Measurements from ENCODE around the gene PTN.
"Not testable (repeated sequence)": the region's sequence is repeated elsewhere in the genome, so short reads cannot be mapped to it uniquely, and the experiment has no call there.

PTN gene

GRCh38 chr7:137316648-137317353 is 26.7 kb downstream of the PTN start:
- DNase-seq = no peak

DNA sequence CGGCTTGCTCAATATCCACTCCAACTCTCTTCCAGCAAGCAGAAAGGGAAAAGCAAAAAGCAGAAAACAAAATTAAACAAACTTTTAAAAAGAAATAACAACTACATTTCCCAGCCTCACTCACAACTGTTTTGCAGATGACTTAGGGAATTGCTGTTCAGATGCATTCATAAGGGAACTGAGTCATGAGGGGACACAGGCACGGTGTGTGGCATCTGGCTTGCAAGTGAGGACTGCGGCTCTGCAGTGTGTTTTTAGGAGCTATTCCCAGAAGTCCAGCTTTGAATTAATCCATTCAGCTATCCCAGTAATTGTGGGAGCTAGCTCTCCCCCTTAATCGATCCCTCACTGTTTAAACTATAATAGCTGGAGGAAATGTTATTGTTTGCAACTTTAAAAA is 30.3 kb downstream of the PTN start:
- no peak for DNase-seq

- DNase-seq = no peak
These were observed 36.8 kb downstream of the PTN start for GRCh38 chr7:137306748-137307147.

DNA sequence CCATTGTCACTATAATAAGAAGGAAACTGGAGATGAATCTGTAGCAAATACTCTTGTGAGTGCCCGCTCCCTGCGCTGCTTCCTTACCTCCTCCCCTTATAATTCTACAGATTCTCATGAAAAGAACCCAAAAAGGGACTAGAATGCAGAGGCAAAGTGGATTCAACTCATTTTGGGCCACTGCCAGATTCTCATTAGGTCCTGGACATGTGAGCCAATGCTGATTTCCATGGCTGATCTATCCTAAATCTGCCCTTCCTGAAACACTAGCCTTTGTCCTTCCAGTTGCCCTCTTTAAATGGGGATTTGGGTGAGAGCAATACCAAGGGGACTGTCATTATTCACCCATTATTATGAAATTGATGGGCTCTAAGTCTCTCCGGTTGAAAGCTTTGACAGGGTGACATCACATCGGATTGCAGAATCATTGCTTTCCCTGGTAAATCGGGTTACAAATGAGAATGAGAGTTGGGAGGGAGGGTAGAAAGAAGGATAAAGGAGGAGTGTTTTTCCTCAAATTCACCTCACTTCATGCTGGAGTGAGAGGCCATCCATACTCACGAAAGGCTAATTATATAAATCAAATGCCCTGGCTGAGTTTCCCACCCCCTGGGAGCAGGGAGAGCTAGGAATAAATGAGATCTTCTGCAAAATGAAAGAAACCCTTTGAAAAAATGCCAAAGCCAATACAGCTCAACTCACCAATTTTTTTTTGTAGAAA is 37.5 kb downstream of the PTN start:
- no peak for DNase-seq

- no peak for DNase-seq
These were observed 38.8 kb downstream of the PTN start for GRCh38 chr7:137304624-137305235.

DNA sequence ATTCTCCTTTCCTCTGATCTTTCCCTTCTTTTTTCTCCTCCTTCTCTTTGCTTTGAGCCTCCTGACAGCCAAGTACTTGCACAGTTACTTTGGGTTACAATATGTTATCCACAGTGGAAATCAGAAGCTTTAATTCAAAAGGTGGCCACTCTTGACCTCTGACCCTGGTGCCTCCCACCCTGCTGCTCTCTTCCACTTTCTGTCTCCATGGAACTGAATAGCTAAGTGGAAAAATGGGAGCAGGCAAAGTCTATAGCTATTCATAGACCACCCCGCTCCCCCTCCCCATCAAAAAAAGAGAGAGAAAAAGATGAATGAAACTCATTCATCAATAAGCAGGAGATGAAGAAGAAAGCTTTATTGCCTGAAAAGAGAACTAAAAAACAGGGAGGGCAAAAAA is 39.4 kb downstream of the PTN start:
- DNase-seq = no peak

GRCh38 chr7:137302081-137302480 is 41.5 kb downstream of the PTN start:
- no peak for DNase-seq

- DNase-seq = no peak
These were observed 45.1 kb downstream of the PTN start for GRCh38 chr7:137298464-137298794.

- no peak for DNase-seq
These were observed 45.7 kb downstream of the PTN start for GRCh38 chr7:137297551-137298463.

DNA sequence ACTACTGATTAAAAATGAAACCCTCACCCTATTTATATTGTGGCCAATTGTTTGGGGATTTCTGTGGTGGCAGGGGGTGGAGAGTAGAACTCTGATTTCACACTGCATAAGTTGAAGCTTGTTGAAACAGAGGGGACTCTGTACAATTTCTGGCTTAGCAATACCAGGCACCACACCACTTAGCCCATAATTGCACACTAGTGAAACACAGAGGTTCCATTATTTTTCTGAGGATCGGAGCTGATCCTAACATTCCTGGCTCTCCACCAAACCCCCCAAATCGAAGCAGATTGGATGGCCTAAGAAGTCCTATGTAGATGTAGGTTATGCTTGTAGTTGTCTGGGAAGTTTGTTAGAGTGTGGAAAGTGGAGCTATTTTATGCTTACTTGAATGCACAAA is 47.0 kb downstream of the PTN start:
- DNase-seq = no peak

DNA sequence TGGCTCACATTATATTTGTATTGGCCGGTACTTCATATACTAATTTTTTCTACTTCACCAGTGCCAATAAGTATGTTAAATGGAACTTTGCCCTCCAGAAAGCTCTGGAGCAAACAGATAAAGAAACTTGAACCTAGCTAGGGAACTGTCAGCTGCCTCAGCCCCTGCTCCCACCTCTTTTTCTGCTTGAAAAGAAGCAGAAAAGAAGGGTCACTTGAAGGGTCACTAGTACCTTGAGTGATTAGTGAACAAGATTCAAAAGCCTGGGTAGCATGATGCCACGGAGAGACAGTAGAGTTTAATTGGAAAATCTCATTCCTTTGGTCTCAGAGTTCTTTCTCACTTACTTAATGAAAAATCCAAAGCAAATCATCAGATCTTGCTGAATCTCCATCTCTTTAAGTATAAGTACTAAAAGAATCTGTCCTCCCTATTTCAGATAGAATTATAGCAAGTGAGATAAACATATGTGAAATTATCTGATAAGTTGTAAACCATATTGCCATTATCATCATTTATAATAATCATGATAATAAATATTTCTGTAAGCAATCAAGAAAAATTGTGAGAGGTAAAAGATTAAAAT is 47.7 kb downstream of the PTN start:
- no peak for DNase-seq

GRCh38 chr7:137289101-137289500 is 54.4 kb downstream of the PTN start:
- no peak for DNase-seq

GRCh38 chr7:137287651-137288258 is 55.8 kb downstream of the PTN start:
- DNase-seq = no peak

- no peak for DNase-seq
These were observed 60.4 kb downstream of the PTN start for GRCh38 chr7:137283153-137283552.

GRCh38 chr7:137282043-137282442 is 61.5 kb downstream of the PTN start:
- DNase-seq = no peak

- no peak for DNase-seq
These were observed 67.3 kb downstream of the PTN start for GRCh38 chr7:137276189-137276588.

DNA sequence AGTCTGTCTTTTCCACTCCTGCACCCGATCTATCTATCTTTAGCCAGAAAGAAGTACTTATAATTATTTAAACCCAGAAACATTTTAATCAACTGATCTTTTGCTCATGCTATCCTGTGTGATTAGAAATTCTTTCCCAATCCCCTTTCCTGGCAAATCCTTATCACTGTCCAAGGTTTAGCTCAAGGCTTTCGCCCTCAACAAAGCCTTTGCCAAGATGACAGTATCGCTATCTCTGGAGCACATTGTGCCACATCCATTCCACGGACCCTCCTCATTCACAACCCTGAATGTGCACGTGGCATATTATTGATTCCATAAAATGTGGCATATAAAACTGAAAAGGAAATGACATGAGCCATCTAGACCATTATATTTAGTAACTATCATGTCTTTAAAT is 71.3 kb downstream of the PTN start:
- no peak for DNase-seq

DNA sequence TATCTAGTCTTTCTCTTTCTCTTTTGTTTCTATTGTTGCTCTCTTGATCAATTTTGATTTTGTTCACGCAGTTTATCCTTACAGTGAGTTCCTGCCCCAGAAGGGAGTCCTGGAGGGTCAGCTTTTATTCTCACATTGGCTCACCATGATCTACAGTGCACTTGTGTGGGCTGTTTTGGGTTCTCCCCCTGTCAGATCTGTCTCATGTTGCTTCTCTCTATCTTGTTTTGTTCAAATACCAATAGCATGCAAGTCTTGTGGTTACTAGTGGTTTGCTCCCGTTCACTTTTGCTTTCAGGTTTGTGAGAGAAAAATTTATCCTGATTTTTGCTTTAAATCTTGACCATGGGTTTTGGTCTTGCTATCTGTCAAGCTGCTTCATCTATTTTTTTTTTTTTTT is 74.3 kb downstream of the PTN start:
- no peak for DNase-seq

- DNase-seq = not testable (repeated sequence)
These were observed 75.3 kb downstream of the PTN start for GRCh38 chr7:137268001-137268865.

- DNase-seq = no peak
These were observed 76.8 kb downstream of the PTN start for GRCh38 chr7:137266764-137267163.

DNA sequence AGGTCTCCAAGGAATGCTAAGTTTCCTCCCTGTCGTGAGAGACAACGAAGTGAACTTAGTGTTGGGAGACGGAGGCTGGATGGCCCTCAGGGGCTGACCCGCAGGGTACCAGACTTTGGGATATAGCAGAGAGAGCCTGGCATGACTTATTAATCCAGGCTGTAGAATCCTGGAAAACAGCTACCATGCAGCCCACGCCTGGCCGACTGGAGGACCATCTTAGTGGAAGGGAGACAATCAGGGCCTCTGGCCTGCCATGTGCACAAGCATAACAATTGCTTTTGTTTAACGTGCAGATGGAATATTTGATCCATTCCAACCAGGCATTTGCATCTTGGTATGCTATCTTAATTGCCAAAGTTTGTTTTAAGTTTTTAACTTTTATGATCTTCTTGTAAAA is 78.1 kb downstream of the PTN start:
- not testable (repeated sequence) for DNase-seq
